Keratinocyte (primary cell): ENCODE results near the gene PCSK2. TPM values are rescaled to one million over a fixed set of nuclear protein-coding genes. Genes with fewer than 3 reads are reported as not detected.

Source experiments
- DNase-seq: peaks from one replicate; pipeline ENCODE4 v3.0.0-alpha.2; 2011; ENCODE audit warnings: low read depth, missing footprints, low spot score
- FAIRE-seq: peaks from 2 replicates; lab custom pipeline; 2011; peaks lifted over from hg19 to GRCh38; lab: Jason Lieb, UNC
- H2AFZ ChIP-seq: 2 replicates; pipeline ENCODE4 v1.6.0; 2012; ENCODE audit warnings: low read length, control low read depth, inconsistent platforms; ENCODE audit not compliant: control insufficient read depth
- H3K27ac ChIP-seq: 2 replicates; pipeline ENCODE4 v1.5.1; 2011; ENCODE audit warnings: low read length; ENCODE audit not compliant: control insufficient read depth, insufficient read depth
- H3K27me3 ChIP-seq: 3 replicates; pipeline ENCODE4 v1.6.0; 2011; ENCODE audit warnings: low read length; ENCODE audit not compliant: control insufficient read depth, insufficient read depth; ENCODE audit errors: extremely low read depth
- H3K36me3 ChIP-seq, 2 experiments: 2 replicates in 1 of 2; 3 replicates in 1 of 2; pipeline ENCODE4 v1.5.1; 2011; ENCODE audit warnings: low read length in 2 of 2, mild to moderate bottlenecking in 1 of 2; ENCODE audit not compliant: control insufficient read depth in 2 of 2, insufficient read depth in 2 of 2; ENCODE audit errors: extremely low read depth in 1 of 2
- H3K4me1 ChIP-seq: 3 replicates; pipeline ENCODE4 v1.5.1; 2011; ENCODE audit warnings: low read length; ENCODE audit not compliant: control insufficient read depth, insufficient read depth; ENCODE audit errors: extremely low read depth
- H3K4me2 ChIP-seq: 3 replicates; pipeline ENCODE4 v1.6.0; 2011; ENCODE audit warnings: low read depth, low read length; ENCODE audit not compliant: control insufficient read depth, insufficient read depth; ENCODE audit errors: extremely low read depth
- H3K4me3 ChIP-seq, 3 experiments: fragments of 200-600 bp in 1 of 3; sonication (generic) in 1 of 3; 2 replicates in 2 of 3; 3 replicates in 1 of 3; pipeline ENCODE4 v1.5.1; 2011 to 2016; ENCODE audit warnings: low read length in 3 of 3, mild to moderate bottlenecking in 3 of 3, control low read depth in 2 of 3, inconsistent platforms in 1 of 3, low read depth in 1 of 3, mixed read lengths in 1 of 3, mixed run types in 1 of 3, moderate library complexity in 1 of 3; ENCODE audit not compliant: control insufficient read depth in 2 of 3, insufficient read depth in 2 of 3; ENCODE audit errors: extremely low read depth in 1 of 3
- H3K79me2 ChIP-seq: 2 replicates; pipeline ENCODE4 v1.6.0; 2012; ENCODE audit warnings: low read length; ENCODE audit not compliant: control insufficient read depth, insufficient read depth
- H3K9ac ChIP-seq: 3 replicates; pipeline ENCODE4 v1.6.0; 2011; ENCODE audit warnings: low read length; ENCODE audit not compliant: control insufficient read depth, insufficient read depth; ENCODE audit errors: extremely low read depth
- H3K9me1 ChIP-seq: 3 replicates; pipeline ENCODE4 v1.6.0; 2011; ENCODE audit warnings: low read length; ENCODE audit not compliant: control insufficient read depth, insufficient read depth; ENCODE audit errors: extremely low read depth
- H3K9me3 ChIP-seq: 2 replicates; pipeline ENCODE4 v1.5.1; 2012; ENCODE audit warnings: low read depth, low read length; ENCODE audit not compliant: control insufficient read depth
- H4K20me1 ChIP-seq: 3 replicates; pipeline ENCODE4 v1.6.0; 2011; ENCODE audit warnings: low read length; ENCODE audit not compliant: control insufficient read depth, insufficient read depth; ENCODE audit errors: extremely low read depth
- EZH2 ChIP-seq: IDR thresholded peaks from one replicate; pipeline ENCODE4 v1.6.1; 2012; ENCODE audit warnings: inconsistent platforms, mild to moderate bottlenecking, low read length, moderate library complexity
- dilution Hi-C: fragments of 300-500 bp; cut with MboI; formaldehyde crosslinking; loops from one replicate; pipeline ENCODE4 v1.7.0; 2020; ENCODE audit warnings: low sequenced_read_pairs; ENCODE audit not compliant: extremely low pct_ligation_motif_present
- polyA plus RNA-seq, 5 experiments: library from polyadenylated mRNA; depleted of rRNA in 3 of 5; stranded (reverse) in 3 of 5; stranded (forward) in 1 of 5; unstranded in 1 of 5; fragments of >200 nt; gene quantifications; 1 replicate in 1 of 5; 2 replicates in 3 of 5; 3 replicates in 1 of 5; pipeline versions ENCODE4 v1.2.1 to v1.2.3, GENCODE V29; 2011 to 2012; ENCODE audit warnings: missing spikeins in 2 of 5, low read depth in 1 of 5, low replicate concordance in 1 of 5
- TF ChIP-seq, protein P1 (sequence below), 3 experiments: IDR thresholded peaks in 1 of 3; conservative IDR thresholded peaks in 1 of 3; optimal IDR thresholded peaks in 1 of 3; 2 replicates in 2 of 3; 3 replicates in 1 of 3; pipeline versions ENCODE3 to v1.5.1; 2011; ENCODE audit warnings: low read length in 3 of 3, mild to moderate bottlenecking in 3 of 3, moderate library complexity in 2 of 3, control low read depth in 1 of 3, inconsistent platforms in 1 of 3; ENCODE audit not compliant: insufficient read depth in 2 of 3; ENCODE audit errors: extremely low read depth in 1 of 3

PCSK2 gene
- polyA plus RNA-seq, 1 donor (not counting 4 experiments of a cell fraction or from before 2014, with no cell fraction given) = not detected

DNA sequence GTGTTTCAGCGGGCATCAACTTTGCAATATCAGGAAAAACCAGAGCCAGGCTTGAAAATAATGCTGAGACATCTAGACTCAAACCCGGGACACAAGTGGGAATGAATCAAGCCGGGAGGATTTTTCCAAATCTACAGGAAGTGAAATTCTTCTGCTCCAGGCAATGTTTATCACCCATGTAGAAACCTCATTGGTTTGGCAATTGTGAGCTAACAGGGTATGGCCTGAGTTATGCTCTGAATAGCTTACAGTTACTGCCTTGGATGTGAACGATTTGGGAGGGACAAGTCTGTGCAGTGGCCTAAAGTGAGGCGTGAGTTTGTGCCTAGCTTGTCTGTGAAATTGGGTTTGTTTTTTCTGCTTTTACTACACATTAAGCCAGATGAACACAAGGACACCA is 87.4 kb downstream of the PCSK2 start:
- Histone ChIP-seq H3K27me3 (no peaks in the 10 kb centered on the region), H3K36me3 (no peaks in the 10 kb centered on the region), H3K4me1 (no peaks in the 10 kb centered on the region), H3K9ac (no peak overlapping the region), H4K20me1 (no peaks in the 10 kb centered on the region), H3K79me2 (no peaks in the 10 kb centered on the region), H3K9me1 (no peaks in the 10 kb centered on the region), H3K4me2 (no peak overlapping the region), H3K27ac (no peak overlapping the region), H3K9me3 (no peaks in the 10 kb centered on the region), H2AFZ (peak overlapping the region; percentile 30), H3K4me3 (no peak overlapping the region)
- FAIRE-seq = no peak
- dilution Hi-C loops = no loop called here
- TF ChIP-seq EZH2 = no peak
- TF ChIP-seq, protein P1, sequence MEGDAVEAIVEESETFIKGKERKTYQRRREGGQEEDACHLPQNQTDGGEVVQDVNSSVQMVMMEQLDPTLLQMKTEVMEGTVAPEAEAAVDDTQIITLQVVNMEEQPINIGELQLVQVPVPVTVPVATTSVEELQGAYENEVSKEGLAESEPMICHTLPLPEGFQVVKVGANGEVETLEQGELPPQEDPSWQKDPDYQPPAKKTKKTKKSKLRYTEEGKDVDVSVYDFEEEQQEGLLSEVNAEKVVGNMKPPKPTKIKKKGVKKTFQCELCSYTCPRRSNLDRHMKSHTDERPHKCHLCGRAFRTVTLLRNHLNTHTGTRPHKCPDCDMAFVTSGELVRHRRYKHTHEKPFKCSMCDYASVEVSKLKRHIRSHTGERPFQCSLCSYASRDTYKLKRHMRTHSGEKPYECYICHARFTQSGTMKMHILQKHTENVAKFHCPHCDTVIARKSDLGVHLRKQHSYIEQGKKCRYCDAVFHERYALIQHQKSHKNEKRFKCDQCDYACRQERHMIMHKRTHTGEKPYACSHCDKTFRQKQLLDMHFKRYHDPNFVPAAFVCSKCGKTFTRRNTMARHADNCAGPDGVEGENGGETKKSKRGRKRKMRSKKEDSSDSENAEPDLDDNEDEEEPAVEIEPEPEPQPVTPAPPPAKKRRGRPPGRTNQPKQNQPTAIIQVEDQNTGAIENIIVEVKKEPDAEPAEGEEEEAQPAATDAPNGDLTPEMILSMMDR (optimal IDR thresholded peaks at IDR 0.05 in 1 of 3, IDR thresholded peaks at IDR 0.05 in 1 of 3, conservative IDR thresholded peaks at IDR 0.05 in 1 of 3; ENCODE audit: extremely low read depth in 1 of 3, insufficient read depth in 2 of 3, low read length in 3 of 3) = no peak
- no peak for DNase-seq

DNA sequence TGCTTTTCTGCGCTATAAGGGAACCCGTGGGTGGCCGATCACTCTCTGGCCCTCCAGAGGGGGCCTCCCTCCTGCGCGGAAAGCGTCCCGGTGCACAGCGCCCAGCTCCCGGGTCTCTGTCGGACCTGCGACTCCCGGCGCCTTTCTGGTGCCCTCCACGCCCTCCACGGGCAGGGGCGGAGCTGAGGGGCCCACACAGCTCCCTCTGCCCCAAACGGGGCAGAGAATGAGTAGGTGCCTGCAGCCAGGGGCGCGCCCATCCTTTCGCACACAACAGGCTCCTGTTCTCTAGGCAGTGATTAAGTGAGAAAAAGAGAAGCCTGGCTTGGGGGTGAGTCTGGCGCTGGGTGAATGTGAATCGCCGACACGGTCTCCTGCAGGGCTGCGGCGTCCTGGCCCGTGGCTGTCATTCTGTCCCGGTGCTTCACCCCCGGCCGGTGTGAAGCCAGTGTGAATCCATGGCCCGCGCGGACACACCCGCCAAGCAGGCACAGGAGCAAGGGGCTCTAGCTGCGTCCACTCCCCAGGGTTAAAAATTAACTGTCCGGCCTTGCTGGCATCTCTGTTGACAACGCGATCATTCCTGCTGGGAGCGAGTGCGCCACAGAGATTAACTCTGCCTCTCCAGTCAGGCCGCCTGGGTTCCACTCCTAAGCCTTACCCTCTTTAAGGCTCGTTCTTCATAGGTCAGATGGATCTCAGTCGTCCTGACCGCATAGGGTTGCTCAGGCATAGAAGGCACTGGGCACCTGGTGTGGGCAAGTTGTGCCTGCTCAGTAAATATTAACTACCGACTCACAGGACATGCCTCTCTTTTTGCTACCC is 88.8 kb downstream of the PCSK2 start:
- H3K9me1 ChIP-seq = no peaks in the 10 kb centered on the region
- no peaks in the 10 kb centered on the region for H3K79me2 ChIP-seq
- H4K20me1 ChIP-seq = no peaks in the 10 kb centered on the region
- dilution Hi-C loops = no loop called here
- DNase-seq = no peak
- H2AFZ ChIP-seq = no peak overlapping the region
- no peak for TF ChIP-seq EZH2
- TF ChIP-seq, protein P1 (optimal IDR thresholded peaks at IDR 0.05 in 1 of 3, IDR thresholded peaks at IDR 0.05 in 1 of 3, conservative IDR thresholded peaks at IDR 0.05 in 1 of 3; ENCODE audit: extremely low read depth in 1 of 3, insufficient read depth in 2 of 3, low read length in 3 of 3) = no peak
- no peaks in the 10 kb centered on the region for H3K36me3 ChIP-seq
- H3K4me1 ChIP-seq = no peaks in the 10 kb centered on the region
- no peaks in the 10 kb centered on the region for H3K27me3 ChIP-seq
- no peaks in the 10 kb centered on the region for H3K9me3 ChIP-seq
- no peak overlapping the region for H3K4me2 ChIP-seq
- no peak overlapping the region for H3K9ac ChIP-seq
- no peak for FAIRE-seq
- H3K27ac ChIP-seq = no peak overlapping the region
- H3K4me3 ChIP-seq = no peak overlapping the region
